CD14-positive monocyte (primary cell): ENCODE measurements around the gene TLCD5. TPM values are rescaled to one million over a fixed set of nuclear protein-coding genes. Genes with fewer than 3 reads are reported as not detected.

ENCODE experiments used
- DNase-seq, 3 donors: peaks; one replicate each; pipeline ENCODE4 v3.0.0-alpha.2; 2011 to 2022
- H2AFZ ChIP-seq: 2 replicates; pipeline ENCODE4 v1.6.0; 2012; ENCODE audit warnings: mild to moderate bottlenecking, low read depth, low read length, inconsistent platforms; ENCODE audit not compliant: insufficient read depth, poor library complexity, severe bottlenecking
- H3K27ac ChIP-seq, 2 donors: 1 replicate in 1 of 2; 2 replicates in 1 of 2; pipeline ENCODE4 v1.5.1; 2012 to 2013; ENCODE audit warnings: low read length in 2 of 2, control low read depth in 1 of 2, inconsistent platforms in 1 of 2, low read depth in 1 of 2, mild to moderate bottlenecking in 1 of 2
- H3K27me3 ChIP-seq, 2 donors: one replicate each; pipeline versions ENCODE4 v1.6.0 to v1.6.1; 2011 to 2013; ENCODE audit warnings: low read length in 2 of 2; ENCODE audit not compliant: control insufficient read depth in 2 of 2, insufficient read depth in 2 of 2
- H3K36me3 ChIP-seq, 2 donors: replicated peaks in 1 of 2; 1 replicate in 1 of 2; 2 replicates in 1 of 2; pipeline versions ENCODE4 v1.5.1 to v1.6.1; 2012 to 2013; ENCODE audit warnings: low read length in 2 of 2, control low read depth in 1 of 2, inconsistent platforms in 1 of 2, mild to moderate bottlenecking in 1 of 2; ENCODE audit not compliant: insufficient read depth in 2 of 2, control insufficient read depth in 1 of 2
- H3K4me1 ChIP-seq, 2 donors: 1 replicate in 1 of 2; 2 replicates in 1 of 2; pipeline versions ENCODE4 v1.5.1 to v1.6.1; 2012 to 2013; ENCODE audit warnings: low read length in 2 of 2, control low read depth in 1 of 2, inconsistent platforms in 1 of 2, mild to moderate bottlenecking in 1 of 2, moderate library complexity in 1 of 2; ENCODE audit not compliant: insufficient read depth in 2 of 2, control insufficient read depth in 1 of 2
- H3K4me2 ChIP-seq: replicated peaks from 2 replicates; pipeline ENCODE3; 2012; ENCODE audit warnings: low read length, moderate library complexity, mild to moderate bottlenecking; ENCODE audit not compliant: poor library complexity, severe bottlenecking; ENCODE audit errors: extremely low read depth
- H3K4me3 ChIP-seq, 3 experiments: fragments of 200-600 bp in 1 of 3; sonication (generic) in 1 of 3; replicated peaks in 1 of 3; 1 replicate in 2 of 3; 2 replicates in 1 of 3; pipeline ENCODE4 v1.5.1; 2011 to 2013; ENCODE audit warnings: low read length in 3 of 3, mild to moderate bottlenecking in 3 of 3, control low read depth in 2 of 3, low read depth in 2 of 3, inconsistent platforms in 1 of 3, moderate library complexity in 1 of 3
- H3K79me2 ChIP-seq: 2 replicates; pipeline ENCODE4 v1.6.0; 2012; ENCODE audit warnings: mild to moderate bottlenecking, control low read depth, inconsistent platforms, low read length, moderate library complexity; ENCODE audit not compliant: insufficient read depth
- H3K9ac ChIP-seq: 2 replicates; pipeline ENCODE4 v1.6.0; 2017; ENCODE audit warnings: low read length, mild to moderate bottlenecking; ENCODE audit not compliant: insufficient read depth, poor library complexity, severe bottlenecking
- H3K9me3 ChIP-seq, 2 donors: replicated peaks in 1 of 2; 1 replicate in 1 of 2; 2 replicates in 1 of 2; pipeline versions ENCODE4 v1.5.1 to v1.6.1; 2012 to 2013; ENCODE audit warnings: low read length in 2 of 2, control low read depth in 1 of 2; ENCODE audit not compliant: control insufficient read depth in 1 of 2, insufficient read depth in 1 of 2
- H4K20me1 ChIP-seq: 2 replicates; pipeline ENCODE4 v1.6.0; 2012; ENCODE audit warnings: mild to moderate bottlenecking, low read length, control low read depth, moderate library complexity; ENCODE audit not compliant: insufficient read depth
- H3K27ac Mint-ChIP-seq, 7 donors: one replicate each; pipeline ENCODE4 v1.8.0; 2020; ENCODE audit warnings: mild to moderate bottlenecking in 7 of 7, mixed read lengths in 7 of 7, moderate library complexity in 6 of 7, inconsistent platforms in 2 of 7
- H3K27me3 Mint-ChIP-seq, 3 donors: one replicate each; pipeline ENCODE4 v1.8.0; 2021 to 2022; ENCODE audit warnings: low read depth in 3 of 3, mild to moderate bottlenecking in 3 of 3, mixed read lengths in 3 of 3, moderate library complexity in 3 of 3, inconsistent platforms in 1 of 3
- H3K36me3 Mint-ChIP-seq, 2 donors: one replicate each; pipeline ENCODE4 v1.8.0; 2020; ENCODE audit warnings: mixed read lengths in 2 of 2, inconsistent platforms in 1 of 2, mild to moderate bottlenecking in 1 of 2
- H3K4me1 Mint-ChIP-seq: one replicate; pipeline ENCODE4 v1.8.0; 2020; ENCODE audit warnings: mild to moderate bottlenecking, mixed read lengths
- H3K4me3 Mint-ChIP-seq, 2 donors: one replicate each; pipeline ENCODE4 v1.8.0; 2020; ENCODE audit warnings: mild to moderate bottlenecking in 2 of 2, mixed read lengths in 2 of 2, moderate library complexity in 1 of 2
- H3K9me3 Mint-ChIP-seq, 7 donors: one replicate each; pipeline ENCODE4 v1.8.0; 2020 to 2022; ENCODE audit warnings: mixed read lengths in 7 of 7, mild to moderate bottlenecking in 6 of 7, moderate library complexity in 6 of 7, inconsistent platforms in 2 of 7
- WGBS: methylation state at CpG from one replicate; pipeline ENCODE4 v1.1.5; 2013; ENCODE audit warnings: missing lambda C conversion rate; ENCODE audit not compliant: insufficient coverage; 5-methylcytosine and 5-hydroxymethylcytosine counted together
- intact Hi-C, 2 donors: fragments of 100-400 bp; cut with micrococcal nuclease; formaldehyde crosslinking; loops; one replicate each; pipeline versions ENCODE4 v1.15.0 to v1.15.1; 2023
- polyA plus RNA-seq, 3 donors: library from polyadenylated mRNA; depleted of rRNA in 1 of 3; unstranded in 2 of 3; stranded (reverse) in 1 of 3; fragments of 300-500 nt in 2 of 3; fragments of >200 nt in 1 of 3; fragmentation: Illumina TruSeq in 2 of 3; gene quantifications; 1 replicate in 2 of 3; 2 replicates in 1 of 3; pipeline ENCODE4 v1.2.3, GENCODE V29; 2012 to 2021
- TF ChIP-seq, protein P1 (sequence below): fragments of 200-600 bp; IDR thresholded peaks from one replicate; pipeline ENCODE4 v1.8.0; 2022; ENCODE audit warnings: antibody characterized with exemption, mild to moderate bottlenecking

Gene TLCD5
- polyA plus RNA-seq, 3 donors = not detected

DNA sequence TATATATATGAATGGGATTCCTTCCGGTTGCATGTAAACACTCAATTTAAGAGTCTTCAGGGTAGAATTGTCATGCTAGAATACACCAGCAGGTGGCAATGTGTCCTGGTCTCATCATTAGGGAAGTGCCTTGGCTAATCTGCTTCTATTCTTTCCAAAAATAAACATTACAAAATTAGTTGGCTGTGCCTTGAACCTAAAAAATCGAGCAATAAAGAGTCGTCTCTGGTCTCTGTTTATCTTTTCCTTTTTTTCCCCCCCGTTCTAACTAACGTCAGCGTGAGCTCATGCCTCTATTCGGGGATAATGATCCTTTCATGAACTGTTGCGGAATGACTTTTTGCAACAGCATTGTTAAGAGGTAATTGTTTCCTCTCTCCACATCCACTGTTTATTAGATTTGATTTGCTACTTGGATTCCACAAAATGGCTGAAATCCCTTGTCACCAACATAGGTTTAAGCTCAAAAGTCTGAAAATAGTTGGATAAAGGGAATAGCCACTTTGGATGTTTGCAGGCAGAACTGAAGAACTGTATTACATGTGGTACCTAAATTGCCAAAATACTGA is 9.9 kb downstream of the TLCD5 start:
- Histone ChIP-seq H3K27me3 (peaks cover 86 to 91% of the 10 kb centered on the region in 2 donors), H3K36me3 (no peaks in the 10 kb centered on the region), H3K79me2 (no peaks in the 10 kb centered on the region), H3K27ac (no peak overlapping the region), H3K4me2 (peak overlapping the region; percentile 82), H2AFZ (no peak overlapping the region), H4K20me1 (no peaks in the 10 kb centered on the region), H3K4me3 (no peak overlapping the region), H3K4me1 (peaks cover 26% of the 10 kb centered on the region in 2 donors), H3K9me3 (peaks cover 7 to 30% of the 10 kb centered on the region in 2 donors), H3K9ac (no peak overlapping the region)
- H3K4me1 Mint-ChIP-seq = peaks cover 19% of the 10 kb centered on the region
- H3K36me3 Mint-ChIP-seq = peaks cover 7 to 9% of the 10 kb centered on the region in 2 donors
- peak; percentile 64 to 82 (median 71) for DNase-seq
- H3K27me3 Mint-ChIP-seq = peaks cover 78 to 91% (median 82%) of the 10 kb centered on the region in 3 donors
- TF ChIP-seq, protein P1, sequence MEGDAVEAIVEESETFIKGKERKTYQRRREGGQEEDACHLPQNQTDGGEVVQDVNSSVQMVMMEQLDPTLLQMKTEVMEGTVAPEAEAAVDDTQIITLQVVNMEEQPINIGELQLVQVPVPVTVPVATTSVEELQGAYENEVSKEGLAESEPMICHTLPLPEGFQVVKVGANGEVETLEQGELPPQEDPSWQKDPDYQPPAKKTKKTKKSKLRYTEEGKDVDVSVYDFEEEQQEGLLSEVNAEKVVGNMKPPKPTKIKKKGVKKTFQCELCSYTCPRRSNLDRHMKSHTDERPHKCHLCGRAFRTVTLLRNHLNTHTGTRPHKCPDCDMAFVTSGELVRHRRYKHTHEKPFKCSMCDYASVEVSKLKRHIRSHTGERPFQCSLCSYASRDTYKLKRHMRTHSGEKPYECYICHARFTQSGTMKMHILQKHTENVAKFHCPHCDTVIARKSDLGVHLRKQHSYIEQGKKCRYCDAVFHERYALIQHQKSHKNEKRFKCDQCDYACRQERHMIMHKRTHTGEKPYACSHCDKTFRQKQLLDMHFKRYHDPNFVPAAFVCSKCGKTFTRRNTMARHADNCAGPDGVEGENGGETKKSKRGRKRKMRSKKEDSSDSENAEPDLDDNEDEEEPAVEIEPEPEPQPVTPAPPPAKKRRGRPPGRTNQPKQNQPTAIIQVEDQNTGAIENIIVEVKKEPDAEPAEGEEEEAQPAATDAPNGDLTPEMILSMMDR = peak; percentile 75
- no CpG with 5 or more reads among the region's 8 CpGs for WGBS
- intact Hi-C loops = no loop called here
- H3K27ac Mint-ChIP-seq = no peak overlapping the region
- peaks cover 3 to 26% (median 14%) of the 10 kb centered on the region in 7 donors for H3K9me3 Mint-ChIP-seq
- peak overlapping the region; percentile 49 to 80 for H3K4me3 Mint-ChIP-seq

DNA sequence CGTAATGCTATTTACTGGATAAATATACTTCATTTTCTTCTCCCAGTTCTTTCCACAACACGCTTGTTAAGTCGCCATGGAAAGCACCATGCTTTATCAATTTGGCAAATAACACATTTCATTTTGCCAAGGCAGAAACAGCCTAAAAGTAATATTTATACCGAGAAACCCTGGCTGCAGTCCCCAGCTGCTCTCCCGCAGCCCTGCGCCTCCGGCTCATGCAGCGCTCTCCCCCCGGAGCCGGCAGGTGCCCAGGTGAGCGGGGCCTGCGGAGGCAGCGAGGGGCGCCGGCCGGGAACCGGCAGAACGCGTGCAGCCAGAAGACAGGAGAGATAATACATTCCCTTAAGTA is 10.4 kb downstream of the TLCD5 start:
- H3K4me3 Mint-ChIP-seq = peak overlapping the region; percentile 57 to 72
- 0% methylated on average over 11 of the region's 19 CpGs for WGBS
- H3K36me3 Mint-ChIP-seq = peaks cover 7 to 9% of the 10 kb centered on the region in 2 donors
- H3K27me3 Mint-ChIP-seq = peaks cover 78 to 91% (median 83%) of the 10 kb centered on the region in 3 donors
- H3K4me1 ChIP-seq = peaks cover 26% of the 10 kb centered on the region in 2 donors
- H2AFZ ChIP-seq = peak overlapping the region; percentile 83
- H3K9me3 ChIP-seq = peaks cover 7 to 30% of the 10 kb centered on the region in 2 donors
- DNase-seq = no peak
- intact Hi-C loops = no loop called here
- H3K4me1 Mint-ChIP-seq = peaks cover 19% of the 10 kb centered on the region
- TF ChIP-seq, protein P1 = no peak
- H3K36me3 ChIP-seq = no peaks in the 10 kb centered on the region
- no peak overlapping the region for H3K27ac Mint-ChIP-seq
- no peaks in the 10 kb centered on the region for H3K79me2 ChIP-seq
- H3K4me2 ChIP-seq = peak overlapping the region; percentile 82
- peaks cover 3 to 26% (median 14%) of the 10 kb centered on the region in 7 donors for H3K9me3 Mint-ChIP-seq
- no peaks in the 10 kb centered on the region for H4K20me1 ChIP-seq
- no peak overlapping the region for H3K27ac ChIP-seq
- H3K4me3 ChIP-seq = peak overlapping the region; percentile 40 to 76 (median 71)
- H3K27me3 ChIP-seq = peaks cover 86 to 91% of the 10 kb centered on the region in 2 donors
- H3K9ac ChIP-seq = no peak overlapping the region
